H1 (cell line): Measurements from ENCODE around the gene DICER1. TPM values are rescaled to one million over a fixed set of nuclear protein-coding genes. Genes with fewer than 3 reads are reported as not detected.

Source experiments
- CTCF ChIA-PET: fragments of 300-600 bp; sonication (Branson Sonifier 250); formaldehyde crosslinking; loops from one replicate; lab custom pipeline; 2021; ENCODE audit not compliant: partially characterized antibody; lab: Charles Lee
- POLR2A ChIA-PET: fragments of 300-600 bp; sonication (Branson Sonifier 250); formaldehyde crosslinking; loops from one replicate; lab custom pipeline; 2021; ENCODE audit warnings: inconsistent platforms; ENCODE audit not compliant: partially characterized antibody; lab: Charles Lee
- DNase-seq, 2 experiments: peaks; one replicate each; pipeline versions ENCODE4 v3.0.0 to v3.0.0-alpha.2; 2010 to 2022; ENCODE audit warnings: low spot score in 2 of 2, low read depth in 1 of 2, mixed read lengths in 1 of 2
- FAIRE-seq: peaks from 2 replicates; lab custom pipeline; 2011; peaks lifted over from hg19 to GRCh38; lab: Jason Lieb, UNC
- H2AFZ ChIP-seq: 2 replicates; pipeline ENCODE4 v1.8.1; 2012; ENCODE audit warnings: low read length, inconsistent platforms
- H2AK5ac ChIP-seq: 2 replicates; pipeline ENCODE4 v1.6.1; 2013; ENCODE audit warnings: low read depth, low read length
- H2BK120ac ChIP-seq: replicated peaks from 2 replicates; pipeline ENCODE3; 2013; ENCODE audit warnings: low read depth, low read length, inconsistent platforms
- H2BK12ac ChIP-seq: 2 replicates; pipeline ENCODE4 v1.6.1; 2013; ENCODE audit warnings: low read depth, low read length
- H2BK15ac ChIP-seq: 2 replicates; pipeline ENCODE4 v1.6.1; 2013; ENCODE audit warnings: low read length
- H2BK20ac ChIP-seq: 2 replicates; pipeline ENCODE4 v1.6.1; 2013; ENCODE audit warnings: low read length
- H2BK5ac ChIP-seq: 2 replicates; pipeline ENCODE4 v1.6.1; 2013; ENCODE audit warnings: low read depth, low read length
- H3K14ac ChIP-seq: 2 replicates; pipeline ENCODE4 v1.6.1; 2013; ENCODE audit warnings: inconsistent platforms; ENCODE audit not compliant: insufficient read length
- H3K18ac ChIP-seq: 2 replicates; pipeline ENCODE4 v1.6.1; 2013; ENCODE audit warnings: low read length; ENCODE audit errors: extremely low read depth
- H3K23ac ChIP-seq: 2 replicates; pipeline ENCODE4 v1.6.1; 2013; ENCODE audit warnings: inconsistent platforms; ENCODE audit not compliant: insufficient read length
- H3K23me2 ChIP-seq: 2 replicates; pipeline ENCODE4 v1.6.1; 2013; ENCODE audit warnings: low read depth, low read length
- H3K27ac ChIP-seq: 2 replicates; pipeline ENCODE4 v1.6.1; 2011; ENCODE audit warnings: low read depth, low read length, inconsistent platforms
- H3K27me3 ChIP-seq, 4 experiments: replicated peaks in 1 of 4; 1 replicate in 1 of 4; 2 replicates in 3 of 4; pipeline versions ENCODE4 v1.6.1 to v1.8.1; 2011 to 2013; ENCODE audit warnings: low read length in 3 of 4, mild to moderate bottlenecking in 3 of 4, inconsistent platforms in 2 of 4, mixed read lengths in 2 of 4, moderate library complexity in 1 of 4; ENCODE audit not compliant: control insufficient read depth in 3 of 4, insufficient read depth in 3 of 4; ENCODE audit errors: extremely low read depth in 1 of 4
- H3K36me3 ChIP-seq, 4 experiments: 2 replicates each; pipeline versions ENCODE4 v1.6.1 to v1.8.1; 2011 to 2013; ENCODE audit warnings: mild to moderate bottlenecking in 4 of 4, low read length in 3 of 4, moderate library complexity in 2 of 4, control low read depth in 1 of 4, inconsistent platforms in 1 of 4; ENCODE audit not compliant: insufficient read depth in 4 of 4, control insufficient read depth in 2 of 4
- H3K4ac ChIP-seq: replicated peaks from 2 replicates; pipeline ENCODE3; 2013; ENCODE audit warnings: low read length, low read depth, mixed read lengths, inconsistent platforms; ENCODE audit not compliant: insufficient read length
- H3K4me1 ChIP-seq, 4 experiments: replicated peaks in 1 of 4; 1 replicate in 1 of 4; 2 replicates in 3 of 4; pipeline versions ENCODE4 v1.6.1 to v1.8.1; 2011 to 2013; ENCODE audit warnings: low read length in 3 of 4, inconsistent platforms in 2 of 4, mixed read lengths in 1 of 4; ENCODE audit not compliant: insufficient read depth in 4 of 4, control insufficient read depth in 3 of 4
- H3K4me2 ChIP-seq, 2 experiments: 2 replicates each; pipeline versions ENCODE4 v1.6.1 to v1.8.1; 2011 to 2013; ENCODE audit warnings: low read depth in 2 of 2, low read length in 2 of 2, control low read depth in 1 of 2, inconsistent platforms in 1 of 2, mild to moderate bottlenecking in 1 of 2; ENCODE audit not compliant: insufficient read depth in 1 of 2
- H3K4me3 ChIP-seq, 4 experiments: fragments of 200-600, 300-600 bp in 1 of 4; sonication (generic), shearing (Covaris generic), sonication (Bioruptor Twin) in 1 of 4; 2 replicates each; pipeline versions ENCODE4 v1.5.1 to v1.8.1; 2011 to 2016; ENCODE audit warnings: low read length in 4 of 4, low read depth in 3 of 4, control low read depth in 2 of 4, inconsistent platforms in 2 of 4, mild to moderate bottlenecking in 2 of 4, mixed read lengths in 1 of 4, moderate library complexity in 1 of 4; ENCODE audit not compliant: insufficient read depth in 2 of 4; ENCODE audit errors: extremely low read depth in 1 of 4
- H3K56ac ChIP-seq: replicated peaks from 2 replicates; pipeline ENCODE3; 2013; ENCODE audit warnings: low read depth, mild to moderate bottlenecking, mixed read lengths, low read length, inconsistent platforms; ENCODE audit not compliant: insufficient read length
- H3K79me1 ChIP-seq: 2 replicates; pipeline ENCODE4 v1.6.1; 2013; ENCODE audit warnings: low read depth, low read length, control low read depth
- H3K79me2 ChIP-seq, 2 experiments: 2 replicates each; pipeline versions ENCODE4 v1.6.1 to v1.8.1; 2012 to 2013; ENCODE audit warnings: low read length in 2 of 2, mild to moderate bottlenecking in 2 of 2, inconsistent platforms in 1 of 2; ENCODE audit not compliant: insufficient read depth in 2 of 2, control insufficient read depth in 1 of 2
- H3K9ac ChIP-seq, 4 experiments: replicated peaks in 1 of 4; 1 replicate in 1 of 4; 2 replicates in 3 of 4; pipeline versions ENCODE4 v1.6.1 to v1.8.1; 2011 to 2013; ENCODE audit warnings: low read depth in 3 of 4, low read length in 3 of 4, control low read depth in 2 of 4, mild to moderate bottlenecking in 2 of 4, moderate library complexity in 2 of 4, inconsistent platforms in 1 of 4; ENCODE audit errors: extremely low read depth in 1 of 4
- H3K9me3 ChIP-seq, 2 experiments: 2 replicates each; pipeline versions ENCODE4 v1.6.1 to v1.8.1; 2012 to 2013; ENCODE audit warnings: mild to moderate bottlenecking in 2 of 2, moderate library complexity in 2 of 2, control low read depth in 1 of 2, inconsistent platforms in 1 of 2, low read depth in 1 of 2, low read length in 1 of 2, mixed read lengths in 1 of 2; ENCODE audit not compliant: insufficient read depth in 2 of 2
- H4K20me1 ChIP-seq, 2 experiments: replicated peaks in 1 of 2; 2 replicates each; pipeline versions ENCODE3 to v1.8.1; 2011 to 2013; ENCODE audit warnings: inconsistent platforms in 2 of 2, low read length in 2 of 2, mild to moderate bottlenecking in 1 of 2; ENCODE audit not compliant: insufficient read depth in 2 of 2, control insufficient read depth in 1 of 2
- H4K5ac ChIP-seq: 2 replicates; pipeline ENCODE4 v1.6.1; 2013; ENCODE audit warnings: low read length, low read depth, mixed read lengths, inconsistent platforms; ENCODE audit not compliant: insufficient read length
- H4K8ac ChIP-seq: 2 replicates; pipeline ENCODE4 v1.8.0; 2013; ENCODE audit warnings: mild to moderate bottlenecking, moderate library complexity, low read length, inconsistent platforms; ENCODE audit not compliant: insufficient read depth; ENCODE audit errors: extremely low read depth
- H4K91ac ChIP-seq: replicated peaks from 2 replicates; pipeline ENCODE3; 2013; ENCODE audit warnings: low read length, mixed read lengths, inconsistent platforms; ENCODE audit not compliant: insufficient read length
- CHD1 ChIP-seq: IDR thresholded peaks from 2 replicates; pipeline ENCODE4 v1.6.1; 2012; ENCODE audit warnings: low read depth, low read length, improper control_type of control experiment
- CHD2 ChIP-seq: IDR thresholded peaks from 2 replicates; pipeline ENCODE4 v1.6.1; 2012; ENCODE audit warnings: low read length, improper control_type of control experiment
- EZH2 ChIP-seq: fragments of 200-600 bp; sonication (generic); IDR thresholded peaks from 2 replicates; pipeline ENCODE4 v1.7.1; 2012; ENCODE audit warnings: low read depth, mild to moderate bottlenecking, moderate library complexity, low read length, inconsistent platforms; ENCODE audit not compliant: severe bottlenecking
- GTF2F1 ChIP-seq: IDR thresholded peaks from 2 replicates; pipeline ENCODE4 v1.6.1; 2012; ENCODE audit warnings: low read depth, low read length, improper control_type of control experiment, borderline replicate concordance
- NRF1 ChIP-seq: IDR thresholded peaks from 2 replicates; pipeline ENCODE4 v1.6.1; 2011; ENCODE audit warnings: mild to moderate bottlenecking, low read depth, low read length, improper control_type of control experiment
- RBBP5 ChIP-seq: IDR thresholded peaks from 2 replicates; pipeline ENCODE4 v1.7.1; 2012; ENCODE audit warnings: low read depth, mild to moderate bottlenecking, inconsistent platforms, low read length, moderate library complexity, borderline replicate concordance
- RFX5 ChIP-seq: IDR thresholded peaks from 2 replicates; pipeline ENCODE4 v1.6.1; 2011; ENCODE audit warnings: low read depth, low read length, improper control_type of control experiment, borderline replicate concordance
- SUZ12 ChIP-seq: fragments of 200-600 bp; sonication (generic); IDR thresholded peaks from 2 replicates; pipeline ENCODE4 v1.6.1; 2012; ENCODE audit warnings: mild to moderate bottlenecking, inconsistent platforms, low read length, moderate library complexity, mixed read lengths
- YY1 ChIP-seq: IDR thresholded peaks from 2 replicates; pipeline ENCODE4 v1.6.1; 2011; ENCODE audit warnings: low read depth, mild to moderate bottlenecking, low read length
- WGBS, 2 experiments: shearing (Covaris generic) in 1 of 2; methylation state at CpG; one replicate each; pipeline versions ENCODE4 v1.1.6 to v1.1.7; 2013 to 2015; ENCODE audit warnings: low lambda C conversion rate in 2 of 2, mixed read lengths in 2 of 2, inconsistent platforms in 1 of 2, low coverage in 1 of 2, missing lambda C conversion rate in 1 of 2; ENCODE audit not compliant: insufficient replicate concordance in 2 of 2, insufficient coverage in 1 of 2, insufficient read length in 1 of 2; ENCODE audit errors: extremely low coverage in 1 of 2, missing lambda C conversion rate in 1 of 2; 5-methylcytosine and 5-hydroxymethylcytosine counted together
- polyA plus RNA-seq, 7 experiments: library from polyadenylated mRNA; depleted of rRNA in 3 of 7; stranded (reverse) in 5 of 7; unstranded in 2 of 7; fragments of >200 nt in 5 of 7; fragments of 200-250 nt in 2 of 7; gene quantifications; 1 replicate in 5 of 7; 2 replicates in 1 of 7; 4 replicates in 1 of 7; pipeline versions ENCODE4 v1.2.1 to v1.2.3, GENCODE V29; 2011 to 2013; ENCODE audit warnings: missing spikeins in 2 of 7, mixed read lengths in 2 of 7
- total RNA-seq: library from RNA; stranded (reverse); fragmentation: NEBNext Ultra II Directional; extraction: Animal tissue kit (Norgen Biotek cat#: 25700); gene quantifications from 2 replicates; pipeline ENCODE4 v1.2.1, GENCODE V29; 2021
- TF ChIP-seq, protein P1 (sequence below): IDR thresholded peaks from 2 replicates; pipeline ENCODE4 v1.6.1; 2011; ENCODE audit warnings: low read depth, mild to moderate bottlenecking, low read length; ENCODE audit not compliant: insufficient read depth

DICER1 gene
- total and polyA plus RNA-seq, 2 of the 8 experiments (the other 6 are each of a cell fraction or from before 2014, with no cell fraction given), result 11.9 to 61.8 TPM

DNA sequence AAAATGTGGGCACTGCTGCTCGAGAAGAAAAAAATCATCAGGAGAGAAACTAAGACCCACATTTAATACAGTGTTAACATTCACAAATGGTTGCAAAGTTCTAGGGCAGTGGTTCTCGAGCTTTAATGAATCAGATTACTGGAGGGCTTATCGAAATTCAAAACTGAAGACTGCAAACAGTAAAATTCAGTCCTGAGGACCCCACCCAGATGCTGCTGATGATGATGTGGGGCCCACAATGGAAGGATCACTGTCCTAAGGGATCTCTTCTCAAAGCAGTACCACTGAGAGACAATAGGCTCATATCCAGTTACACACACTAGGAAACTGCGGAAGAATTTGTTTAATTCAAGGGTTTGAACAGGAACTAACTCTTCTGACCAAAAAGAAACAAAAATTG is 31.4 kb downstream of the DICER1 start:
- no peak overlapping the region for H3K4me2 ChIP-seq
- no peak overlapping the region for H2BK12ac ChIP-seq
- no peaks in the 10 kb centered on the region for H3K27me3 ChIP-seq
- H3K79me1 ChIP-seq, result no peaks in the 10 kb centered on the region
- H3K4me3 ChIP-seq, result no peak overlapping the region
- H3K56ac ChIP-seq, result no peak overlapping the region
- H3K4me1 ChIP-seq, result peaks cover 0 to 6% (median 5%) of the 10 kb centered on the region in 4 experiments; a peak in 6 of 7 replicates
- H2BK120ac ChIP-seq, result no peak overlapping the region
- H3K18ac ChIP-seq, result no peak overlapping the region
- H2BK5ac ChIP-seq, result no peak overlapping the region
- DNase-seq, result no peak
- H4K20me1 ChIP-seq, result no peaks in the 10 kb centered on the region
- no peak overlapping the region for H2AFZ ChIP-seq
- no peak overlapping the region for H2AK5ac ChIP-seq
- ChIA-PET CTCF (no interaction called here), POLR2A (interaction anchor here (1.4 kb wide), 1 partner anchor 32 kb away, joined by 3 read pairs; the partner anchor contains the start of gene DICER1)
- no peak overlapping the region for H4K8ac ChIP-seq
- FAIRE-seq, result no peak
- no peaks in the 10 kb centered on the region; a peak in 1 of 4 replicates for H3K79me2 ChIP-seq
- no peak overlapping the region for H2BK15ac ChIP-seq
- WGBS, 2 experiments, result 82% methylated on average over 4 of the region's 4 CpGs; no CpG with 5 or more reads in 1 of the 2 experiments
- H3K9me3 ChIP-seq, result no peaks in the 10 kb centered on the region
- no peak overlapping the region for H3K4ac ChIP-seq
- H3K14ac ChIP-seq, result no peak overlapping the region
- H3K23me2 ChIP-seq, result no peaks in the 10 kb centered on the region
- no peak overlapping the region for H3K27ac ChIP-seq
- no peak overlapping the region for H2BK20ac ChIP-seq
- peaks cover 0 to 18% (median 3%) of the 10 kb centered on the region in 4 experiments; a peak in 6 of 8 replicates for H3K36me3 ChIP-seq
- no peak overlapping the region for H3K23ac ChIP-seq
- H4K5ac ChIP-seq, result no peak overlapping the region
- H3K9ac ChIP-seq, result no peak overlapping the region
- no peak overlapping the region for H4K91ac ChIP-seq
- no peak for TF ChIP-seq SUZ12
- TF ChIP-seq CHD2, result no peak
- TF ChIP-seq RBBP5, result no peak
- TF ChIP-seq YY1, result no peak
- no peak for TF ChIP-seq RFX5
- no peak for TF ChIP-seq EZH2
- TF ChIP-seq CHD1, result no peak
- TF ChIP-seq NRF1, result no peak
- TF ChIP-seq GTF2F1, result no peak
- TF ChIP-seq, protein P1, sequence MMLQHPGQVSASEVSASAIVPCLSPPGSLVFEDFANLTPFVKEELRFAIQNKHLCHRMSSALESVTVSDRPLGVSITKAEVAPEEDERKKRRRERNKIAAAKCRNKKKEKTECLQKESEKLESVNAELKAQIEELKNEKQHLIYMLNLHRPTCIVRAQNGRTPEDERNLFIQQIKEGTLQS, result no peak
